Right lobe of liver (tissue), 4 donors: ENCODE measurements around the gene LRRC28.
A peak's percentile ranks its signal among the peaks of the same experiment; 100 is the strongest.

ENCODE experiments used
- CTCF ChIP-seq, 4 donors: fragments of 200-600 bp in 3 of 4; fragments of 450-650 bp in 1 of 4; IDR thresholded peaks; one replicate each; pipeline versions ENCODE4 v1.5.1 to v1.8.0; 2016 to 2022; ENCODE audit warnings: antibody characterized with exemption in 4 of 4, mild to moderate bottlenecking in 2 of 4
- POLR2A ChIP-seq: fragments of 450-650 bp; IDR thresholded peaks from one replicate; pipeline ENCODE4 v1.6.1; 2017; ENCODE audit warnings: antibody characterized with exemption, mild to moderate bottlenecking
- donor health status: DM: no; HTN: no; CAD: no.
- donor health status: DM: no; HTN: no; CAD: no.
- donor health status: DM: no; HTN: yes; CAD: no.

GRCh38 chr15:99213187-99213811, 38.0 kb upstream of the LRRC28 start:
- peak; percentile 88 to 94 (median 90) for TF ChIP-seq CTCF (IDR thresholded peaks at IDR 0.05)
- no peak for TF ChIP-seq POLR2A
